ENCODE measurements around the gene SMIM14.

- TF ChIP-seq POLR2A (IDR thresholded peaks at IDR 0.05; ENCODE audit: low read length) = no peak
- TF ChIP-seq GATA1 (IDR thresholded peaks at IDR 0.05; ENCODE audit: low read depth, low read length) = no peak
These were observed 108.0 kb downstream of the SMIM14 start for GRCh38 chr4:39530682-39531081.
